H9 (cell line): ENCODE results near the gene TLL2. TPM values are rescaled to one million over a fixed set of nuclear protein-coding genes. Genes with fewer than 3 reads are reported as not detected.

Experiments
- DNase-seq: peaks from one replicate; pipeline ENCODE4 v3.0.0-alpha.2; 2017
- H2AFZ ChIP-seq: one replicate; pipeline ENCODE4 v1.6.1; 2013; ENCODE audit warnings: mild to moderate bottlenecking, low read length, control low read depth, moderate library complexity
- H2AK5ac ChIP-seq: 2 replicates; pipeline ENCODE4 v1.6.1; 2013; ENCODE audit warnings: low read length, control low read depth, mixed read lengths; ENCODE audit not compliant: insufficient read length
- H2BK120ac ChIP-seq: one replicate; pipeline ENCODE4 v1.6.1; 2013; ENCODE audit warnings: low read depth, mild to moderate bottlenecking, low read length, control low read depth, inconsistent platforms; ENCODE audit not compliant: poor library complexity, severe bottlenecking
- H2BK12ac ChIP-seq: 2 replicates; pipeline ENCODE4 v1.6.1; 2013; ENCODE audit warnings: low read length, control low read depth, mixed read lengths, low read depth; ENCODE audit not compliant: insufficient read length
- H2BK15ac ChIP-seq: 2 replicates; pipeline ENCODE4 v1.6.1; 2013; ENCODE audit warnings: low read depth, low read length, control low read depth
- H2BK20ac ChIP-seq: one replicate; pipeline ENCODE4 v1.6.1; 2013; ENCODE audit warnings: low read depth, mild to moderate bottlenecking, low read length, control low read depth, inconsistent platforms; ENCODE audit not compliant: poor library complexity, severe bottlenecking
- H2BK5ac ChIP-seq: 2 replicates; pipeline ENCODE4 v1.6.1; 2013; ENCODE audit warnings: low read length, control low read depth, mixed read lengths; ENCODE audit not compliant: insufficient read length
- H3K14ac ChIP-seq: 2 replicates; pipeline ENCODE4 v1.6.1; 2013; ENCODE audit warnings: low read length, control low read depth; ENCODE audit not compliant: insufficient read depth
- H3K18ac ChIP-seq: 2 replicates; pipeline ENCODE4 v1.6.1; 2013; ENCODE audit warnings: low read depth, mild to moderate bottlenecking, mixed read lengths, low read length, control low read depth; ENCODE audit not compliant: insufficient read length
- H3K23ac ChIP-seq: 2 replicates; pipeline ENCODE4 v1.6.1; 2013; ENCODE audit warnings: low read length, control low read depth, mixed read lengths, low read depth; ENCODE audit not compliant: insufficient read length
- H3K23me2 ChIP-seq: 2 replicates; pipeline ENCODE4 v1.6.1; 2013; ENCODE audit warnings: low read depth, mild to moderate bottlenecking, mixed read lengths, low read length, control low read depth; ENCODE audit not compliant: insufficient read length, poor library complexity, severe bottlenecking
- H3K27ac ChIP-seq: 2 replicates; pipeline ENCODE4 v1.5.1; 2013; ENCODE audit warnings: low read length, control low read depth, mixed read lengths, low read depth; ENCODE audit not compliant: insufficient read length
- H3K27me3 ChIP-seq: 2 replicates; pipeline ENCODE4 v1.6.1; 2013; ENCODE audit warnings: low read length, control low read depth, inconsistent platforms; ENCODE audit not compliant: insufficient read depth
- H3K4ac ChIP-seq: 2 replicates; pipeline ENCODE4 v1.6.1; 2013; ENCODE audit warnings: low read depth, mild to moderate bottlenecking, control low read depth, inconsistent platforms, low read length, moderate library complexity
- H3K4me1 ChIP-seq: 2 replicates; pipeline ENCODE4 v1.6.1; 2013; ENCODE audit warnings: low read length, control low read depth, inconsistent platforms; ENCODE audit not compliant: insufficient read depth
- H3K4me2 ChIP-seq: 2 replicates; pipeline ENCODE4 v1.6.1; 2013; ENCODE audit warnings: low read length, control low read depth, mixed read lengths; ENCODE audit not compliant: insufficient read length, insufficient read depth
- H3K56ac ChIP-seq: 2 replicates; pipeline ENCODE4 v1.6.1; 2013; ENCODE audit warnings: low read depth, mild to moderate bottlenecking, mixed read lengths, low read length, control low read depth; ENCODE audit not compliant: insufficient read length
- H3K79me1 ChIP-seq: 2 replicates; pipeline ENCODE4 v1.6.1; 2013; ENCODE audit warnings: low read depth, mild to moderate bottlenecking, moderate library complexity, low read length, control low read depth, inconsistent platforms; ENCODE audit not compliant: insufficient read depth, poor library complexity, severe bottlenecking
- H3K79me2 ChIP-seq: 2 replicates; pipeline ENCODE4 v1.6.1; 2013; ENCODE audit warnings: low read length, control low read depth, inconsistent platforms; ENCODE audit not compliant: insufficient read depth
- H3K9ac ChIP-seq: 2 replicates; pipeline ENCODE4 v1.6.1; 2013; ENCODE audit warnings: low read length, control low read depth, mixed read lengths; ENCODE audit not compliant: insufficient read length; ENCODE audit errors: extremely low read depth
- H3K9me3 ChIP-seq: one replicate; pipeline ENCODE4 v1.6.1; 2013; ENCODE audit warnings: low read depth, low read length, inconsistent platforms; ENCODE audit not compliant: control insufficient read depth
- H3T11ph ChIP-seq: one replicate; pipeline ENCODE4 v1.6.1; 2013; ENCODE audit warnings: mild to moderate bottlenecking, low read length, control low read depth, inconsistent platforms
- H4K20me1 ChIP-seq: one replicate; pipeline ENCODE4 v1.6.1; 2013; ENCODE audit not compliant: control insufficient read depth, insufficient read length, insufficient read depth
- H4K5ac ChIP-seq: 2 replicates; pipeline ENCODE4 v1.6.1; 2013; ENCODE audit warnings: low read depth, mild to moderate bottlenecking, mixed read lengths, low read length, control low read depth; ENCODE audit not compliant: insufficient read length
- H4K8ac ChIP-seq: replicated peaks from 2 replicates; pipeline ENCODE4 v1.6.1; 2013; ENCODE audit warnings: low read length, control low read depth, mixed read lengths, low read depth; ENCODE audit not compliant: insufficient read length
- H4K91ac ChIP-seq: 2 replicates; pipeline ENCODE4 v1.6.1; 2013; ENCODE audit warnings: low read depth, mild to moderate bottlenecking, moderate library complexity, mixed read lengths, low read length, control low read depth; ENCODE audit not compliant: insufficient read length
- H3K27ac Mint-ChIP-seq, 3 experiments: 2 replicates in 2 of 3; 3 replicates in 1 of 3; pipeline ENCODE4 v1.8.0; 2020 to 2021; ENCODE audit warnings: mixed read lengths in 3 of 3, mild to moderate bottlenecking in 1 of 3, moderate library complexity in 1 of 3
- H3K27me3 Mint-ChIP-seq: 2 replicates; pipeline ENCODE4 v1.8.0; 2021; ENCODE audit warnings: low read depth, mild to moderate bottlenecking, moderate library complexity, mixed read lengths
- H3K36me3 Mint-ChIP-seq, 3 experiments: 2 replicates in 2 of 3; 3 replicates in 1 of 3; pipeline ENCODE4 v1.8.0; 2020 to 2021; ENCODE audit warnings: low read depth in 3 of 3, mixed read lengths in 3 of 3; ENCODE audit not compliant: insufficient read depth in 1 of 3
- H3K4me1 Mint-ChIP-seq, 2 experiments: 2 replicates each; pipeline ENCODE4 v1.8.0; 2020; ENCODE audit warnings: mixed read lengths in 2 of 2
- H3K4me3 Mint-ChIP-seq, 2 experiments: 2 replicates in 1 of 2; 3 replicates in 1 of 2; pipeline ENCODE4 v1.8.0; 2020 to 2021; ENCODE audit warnings: mild to moderate bottlenecking in 2 of 2, mixed read lengths in 2 of 2, moderate library complexity in 1 of 2
- H3K9me3 Mint-ChIP-seq, 2 experiments: 2 replicates in 1 of 2; 3 replicates in 1 of 2; pipeline ENCODE4 v1.8.0; 2020; ENCODE audit warnings: mild to moderate bottlenecking in 2 of 2, mixed read lengths in 2 of 2, moderate library complexity in 1 of 2
- CTCF ChIP-seq: fragments of 200-600 bp; sonication (generic); conservative IDR thresholded peaks from 3 replicates; pipeline ENCODE4 v1.8.0; 2021; ENCODE audit warnings: antibody characterized with exemption, mild to moderate bottlenecking
- WGBS: extraction: QIAGEN DNeasy Blood & Tissue Kit; methylation state at CpG from one replicate; pipeline ENCODE4 v1.1.7; 2013; ENCODE audit warnings: missing lambda C conversion rate, low lambda C conversion rate, mixed read lengths; ENCODE audit not compliant: insufficient read length; ENCODE audit errors: extremely low coverage; 5-methylcytosine and 5-hydroxymethylcytosine counted together
- total RNA-seq: library from RNA; stranded (reverse); gene quantifications from 2 replicates; pipeline ENCODE4 v1.2.1, GENCODE V29; 2021

The TLL2 gene
- total RNA-seq, 1 experiment from 2014 or later, result 1.4 TPM

- H2BK120ac ChIP-seq, result no peak overlapping the region
- no CpG with 5 or more reads among the region's 3 CpGs for WGBS
- no peaks in the 10 kb centered on the region for H3K9me3 ChIP-seq
- no peak overlapping the region for H4K91ac ChIP-seq
- no peak for TF ChIP-seq CTCF
- no peak overlapping the region for H3K27ac Mint-ChIP-seq
- no peak overlapping the region for H3K18ac ChIP-seq
- no peaks in the 10 kb centered on the region; a peak in 1 of 4 replicates for H3K4me1 Mint-ChIP-seq
- H3K56ac ChIP-seq, result no peak overlapping the region
- DNase-seq, result no peak
- no peak overlapping the region for H3K4me3 Mint-ChIP-seq
- H3K4me1 ChIP-seq, result no peaks in the 10 kb centered on the region
- no peak overlapping the region for H3K14ac ChIP-seq
- no peaks in the 10 kb centered on the region for H3K27me3 ChIP-seq
- H4K20me1 ChIP-seq, result no peaks in the 10 kb centered on the region
- H3K9ac ChIP-seq, result no peak overlapping the region
- no peak overlapping the region for H4K8ac ChIP-seq
- no peak overlapping the region for H2BK15ac ChIP-seq
- no peak overlapping the region for H3K27ac ChIP-seq
- peaks cover 12 to 49% (median 47%) of the 10 kb centered on the region in 3 experiments; a peak in 6 of 7 replicates for H3K36me3 Mint-ChIP-seq
- H2AFZ ChIP-seq, result no peak overlapping the region
- no peaks in the 10 kb centered on the region for H3K9me3 Mint-ChIP-seq
- no peak overlapping the region for H4K5ac ChIP-seq
- H2BK12ac ChIP-seq, result no peak overlapping the region
- H2AK5ac ChIP-seq, result no peak overlapping the region
- H2BK5ac ChIP-seq, result no peak overlapping the region
- H2BK20ac ChIP-seq, result no peak overlapping the region
- H3K23me2 ChIP-seq, result no peaks in the 10 kb centered on the region
- H3T11ph ChIP-seq, result no peak overlapping the region
- no peak overlapping the region for H3K4me2 ChIP-seq
- no peak overlapping the region for H3K23ac ChIP-seq
- H3K79me2 ChIP-seq, result no peaks in the 10 kb centered on the region; the same call in 1 of the 2 replicates
- no peaks in the 10 kb centered on the region for H3K27me3 Mint-ChIP-seq
- H3K4ac ChIP-seq, result no peak overlapping the region
- H3K79me1 ChIP-seq, result no peaks in the 10 kb centered on the region
Measured at GRCh38 chr10:96560966-96561887, 47.5 kb upstream of the TLL2 start.
